B cell (primary cell): ENCODE measurements around the gene CRYGN.

Source experiments
- CTCF ChIP-seq: fragments of 200-600 bp; IDR thresholded peaks from one replicate; pipeline ENCODE4 v1.8.0; 2022; ENCODE audit warnings: antibody characterized with exemption, mild to moderate bottlenecking
- EZH2 ChIP-seq: IDR thresholded peaks from 2 replicates; pipeline ENCODE4 v1.6.1; 2012; ENCODE audit warnings: borderline replicate concordance, low read depth, mild to moderate bottlenecking, moderate library complexity, low read length; ENCODE audit not compliant: insufficient read depth, poor library complexity, severe bottlenecking

DNA sequence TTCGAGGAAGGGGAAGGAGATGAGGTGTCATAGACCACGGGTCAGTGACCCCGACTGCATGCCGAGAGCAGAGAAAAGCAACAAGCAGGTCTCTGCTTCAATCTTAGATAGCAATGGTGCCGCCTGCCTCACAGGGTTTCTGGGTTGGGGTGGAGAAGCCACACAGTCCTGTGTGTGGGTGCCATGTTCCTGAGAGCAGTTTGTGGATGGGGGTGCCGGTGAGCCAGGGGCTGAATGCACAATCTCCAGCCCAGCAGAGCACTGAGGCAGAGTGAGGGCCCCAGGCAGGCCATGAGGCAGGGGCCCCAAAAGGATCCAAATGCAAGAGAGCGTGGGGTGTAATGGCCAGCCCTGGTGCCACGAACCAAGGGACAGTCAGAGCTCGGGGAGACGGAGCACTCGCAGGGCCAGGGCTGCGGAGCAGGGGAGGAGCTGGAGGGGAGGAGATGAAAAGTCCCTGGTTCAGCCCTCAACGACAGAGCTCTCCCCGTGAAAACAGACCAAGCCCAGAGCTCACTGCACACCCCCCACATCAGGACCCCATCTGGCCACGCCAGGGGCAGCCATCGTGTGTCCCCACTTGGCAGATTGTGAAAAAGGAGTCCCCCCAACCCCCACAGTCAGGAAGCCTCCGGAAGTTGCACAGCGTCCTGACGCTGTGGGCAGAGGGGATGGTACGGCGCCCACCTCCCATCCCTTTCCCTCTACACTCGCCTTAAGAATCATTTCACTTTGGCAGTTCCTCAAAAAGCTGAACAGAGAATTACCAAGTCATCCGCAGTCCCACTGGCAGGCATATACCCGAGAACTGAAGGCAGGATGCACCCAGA, 50.0 kb downstream of the CRYGN start:
- TF ChIP-seq CTCF (no peak), EZH2 (no peak)
